HT1080 (cell line): ENCODE data around the gene ELMO1. TPM values are rescaled to one million over a fixed set of nuclear protein-coding genes. Genes with fewer than 3 reads are reported as not detected.

Experiments
- DNase-seq: peaks from one replicate; pipeline ENCODE4 v3.0.0-alpha.2; 2015; ENCODE audit warnings: low read depth
- total RNA-seq: library from RNA; depleted of rRNA; stranded (reverse); fragments of >200 nt; shearing (Covaris generic); gene quantifications from 2 replicates; pipeline ENCODE4 v1.2.3, GENCODE V29; 2014

The ELMO1 gene
- total RNA-seq, 1 experiment from 2014 or later = 12.3 TPM

DNA sequence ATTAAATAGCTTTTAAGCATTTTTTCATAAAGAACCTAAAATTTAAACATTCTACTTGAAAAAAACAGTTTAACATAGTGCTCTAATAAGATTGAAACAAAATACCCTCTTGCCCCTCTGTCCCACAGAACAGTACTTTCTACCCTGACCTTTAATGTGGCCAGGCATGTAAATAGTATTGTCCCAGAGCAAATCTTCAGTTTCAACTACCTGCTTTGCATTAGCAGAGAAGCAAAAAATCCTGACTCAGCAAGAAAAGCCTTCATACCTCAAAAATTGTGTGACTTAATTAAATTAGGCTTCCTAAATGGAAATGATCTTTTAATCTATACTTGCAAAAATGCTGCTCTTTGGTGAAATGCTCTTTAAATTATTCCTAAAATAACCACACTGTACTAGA is 487.0 kb downstream of the ELMO1 start:
- DNase-seq = no peak

DNA sequence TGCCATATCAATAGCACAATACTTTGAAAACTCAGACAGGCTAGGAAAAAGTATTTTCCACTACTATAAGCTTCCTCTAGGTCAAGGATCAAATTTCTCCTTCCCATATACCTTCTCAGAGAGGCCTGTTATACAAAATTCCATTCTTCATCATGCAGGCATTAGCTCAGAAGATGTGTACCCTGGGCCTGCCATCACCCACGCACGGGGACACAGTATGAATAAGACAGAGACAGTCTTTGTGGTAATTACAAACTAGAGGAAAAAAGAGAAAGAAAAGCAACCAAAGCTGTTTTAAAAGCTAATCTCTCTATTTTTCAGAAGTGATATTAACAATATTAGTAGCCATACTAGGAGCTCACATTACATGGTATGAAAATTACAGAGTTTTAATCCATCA is 487.6 kb downstream of the ELMO1 start:
- no peak for DNase-seq

DNA sequence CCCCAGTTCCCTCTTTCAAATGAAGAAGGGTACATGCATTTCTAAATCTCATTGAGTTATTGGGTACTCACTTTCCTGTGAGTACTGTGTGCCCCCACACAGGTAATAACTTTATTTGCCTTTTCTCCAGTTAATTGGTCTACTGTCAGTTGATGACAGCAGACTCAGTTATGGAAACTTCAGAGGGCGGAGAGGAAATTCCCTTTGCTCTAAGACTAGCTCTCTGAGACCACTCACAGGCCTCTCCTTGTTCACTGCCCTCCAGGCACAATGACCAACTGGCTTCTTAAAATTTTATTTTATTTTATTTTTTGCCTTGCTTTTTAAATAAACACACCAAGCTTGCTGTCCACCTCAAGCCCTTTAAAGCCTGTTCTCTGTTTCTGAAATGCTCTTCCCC is 488.6 kb downstream of the ELMO1 start:
- no peak for DNase-seq

DNA sequence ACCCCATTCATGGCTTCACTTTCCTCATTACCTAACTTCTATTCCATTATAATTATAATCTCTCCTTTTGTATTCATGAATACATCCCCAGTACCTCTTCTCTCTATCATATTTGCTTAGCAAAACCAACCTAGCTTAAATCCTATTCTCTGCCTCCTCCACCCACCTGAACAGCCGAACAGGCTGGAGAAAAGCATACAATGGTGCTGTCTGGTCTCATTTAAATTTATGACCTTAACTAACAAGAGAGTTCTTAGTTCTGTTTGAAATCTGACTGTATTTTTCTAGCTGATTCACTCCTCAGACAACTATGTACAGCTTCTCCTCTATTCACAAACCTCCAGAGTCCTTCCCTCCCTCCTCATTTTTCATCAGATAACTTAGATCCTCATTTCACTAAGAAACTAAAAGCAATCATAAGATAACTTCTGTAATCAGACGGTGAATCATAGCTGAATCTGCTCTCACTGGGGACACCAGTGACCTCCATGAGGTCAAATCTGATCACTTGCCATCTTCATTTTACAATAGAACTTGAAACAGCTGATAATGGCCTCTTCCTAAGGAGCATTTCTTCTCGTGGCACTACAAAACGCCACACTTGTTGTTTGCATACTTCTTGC is 490.4 kb downstream of the ELMO1 start:
- no peak for DNase-seq

DNA sequence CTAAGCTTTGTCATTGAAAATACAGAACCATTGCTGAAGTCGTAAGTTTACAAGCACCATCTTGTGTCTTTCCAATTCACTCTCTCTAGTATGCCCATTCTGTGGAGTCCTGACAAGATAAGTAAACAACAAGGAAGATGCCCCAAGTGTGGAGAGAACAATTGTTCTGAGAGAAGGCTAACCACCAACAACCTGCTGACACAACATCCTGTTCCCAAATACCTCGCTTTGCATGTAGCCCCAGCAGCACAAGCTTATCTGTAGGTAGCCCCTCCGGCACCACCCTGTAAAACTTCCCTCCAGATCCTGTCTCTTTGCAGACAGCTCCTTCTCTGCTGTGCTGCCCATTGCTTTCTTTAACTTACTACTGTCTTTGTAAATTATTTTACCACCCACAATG is 491.0 kb downstream of the ELMO1 start:
- DNase-seq = no peak

DNA sequence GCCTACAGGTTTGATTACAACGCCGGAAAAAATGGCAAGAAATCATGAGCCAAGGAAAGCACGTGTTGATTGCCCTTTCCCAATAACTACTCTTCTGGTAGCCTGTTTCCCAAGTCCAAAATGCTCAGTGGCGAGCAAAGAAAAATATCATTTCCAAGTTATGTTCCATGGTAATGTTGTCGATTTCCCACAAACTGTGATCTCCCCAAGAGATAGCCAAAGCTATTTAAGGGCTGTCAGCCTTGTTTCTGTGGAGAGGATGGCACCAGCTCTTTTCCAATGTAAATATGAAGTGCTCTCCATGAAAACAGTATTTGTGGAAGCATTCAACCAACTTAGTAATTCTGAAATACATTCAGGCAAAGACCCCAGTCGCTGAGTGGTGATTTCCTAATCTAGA is 491.9 kb downstream of the ELMO1 start:
- DNase-seq = no peak

DNA sequence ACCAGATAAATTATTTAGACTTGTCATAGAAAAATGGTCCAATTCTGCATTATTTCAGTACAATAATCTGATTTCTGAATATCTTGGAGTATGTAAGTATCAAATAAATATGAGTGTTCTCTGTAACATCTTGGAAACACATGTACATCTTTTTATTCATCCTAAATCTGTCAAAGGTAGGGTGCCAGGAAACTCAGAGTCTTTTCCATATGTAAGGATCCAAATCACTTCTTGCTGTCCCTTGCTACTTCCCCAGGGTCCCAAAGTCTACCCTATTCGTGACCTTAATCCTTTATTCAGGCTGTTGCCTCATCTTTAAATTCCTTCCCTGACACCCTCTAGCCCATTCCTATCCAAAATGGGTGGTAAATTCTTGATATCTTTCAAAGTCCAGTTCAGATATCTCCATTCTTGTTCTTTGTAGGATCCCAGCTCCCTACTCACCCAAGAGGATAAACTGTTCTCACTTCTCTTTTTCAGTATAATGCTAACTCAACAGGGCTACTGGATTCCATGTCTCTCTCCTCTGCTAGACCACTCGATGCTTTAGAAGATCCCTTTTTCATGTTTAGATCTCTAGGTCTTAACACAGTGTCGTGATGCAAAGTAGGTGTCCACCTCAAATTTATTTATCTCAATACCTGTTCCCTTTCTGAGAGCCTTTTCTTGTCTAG is 493.1 kb downstream of the ELMO1 start:
- no peak for DNase-seq

DNA sequence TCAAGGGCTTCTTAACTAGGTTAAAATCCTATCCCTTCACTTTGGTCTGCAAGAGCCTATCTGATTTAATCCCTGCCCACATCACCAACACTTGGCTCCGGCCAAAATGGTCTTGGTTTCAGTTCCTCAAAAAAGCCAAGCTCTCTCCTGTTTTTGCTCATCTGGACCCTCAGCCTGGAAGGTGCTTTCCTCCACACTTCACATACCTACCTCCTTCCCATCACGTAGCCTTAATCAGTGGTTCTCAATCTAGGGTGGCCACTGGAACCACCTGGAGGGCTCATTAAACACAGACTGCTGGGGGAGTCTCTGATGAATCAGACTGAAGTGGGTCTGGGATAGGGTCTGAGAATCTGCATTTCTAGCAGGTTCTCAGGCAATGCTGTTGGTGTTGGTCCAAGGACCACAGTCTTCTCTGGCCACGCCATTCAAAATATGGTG is 497.4 kb downstream of the ELMO1 start:
- DNase-seq = no peak

DNA sequence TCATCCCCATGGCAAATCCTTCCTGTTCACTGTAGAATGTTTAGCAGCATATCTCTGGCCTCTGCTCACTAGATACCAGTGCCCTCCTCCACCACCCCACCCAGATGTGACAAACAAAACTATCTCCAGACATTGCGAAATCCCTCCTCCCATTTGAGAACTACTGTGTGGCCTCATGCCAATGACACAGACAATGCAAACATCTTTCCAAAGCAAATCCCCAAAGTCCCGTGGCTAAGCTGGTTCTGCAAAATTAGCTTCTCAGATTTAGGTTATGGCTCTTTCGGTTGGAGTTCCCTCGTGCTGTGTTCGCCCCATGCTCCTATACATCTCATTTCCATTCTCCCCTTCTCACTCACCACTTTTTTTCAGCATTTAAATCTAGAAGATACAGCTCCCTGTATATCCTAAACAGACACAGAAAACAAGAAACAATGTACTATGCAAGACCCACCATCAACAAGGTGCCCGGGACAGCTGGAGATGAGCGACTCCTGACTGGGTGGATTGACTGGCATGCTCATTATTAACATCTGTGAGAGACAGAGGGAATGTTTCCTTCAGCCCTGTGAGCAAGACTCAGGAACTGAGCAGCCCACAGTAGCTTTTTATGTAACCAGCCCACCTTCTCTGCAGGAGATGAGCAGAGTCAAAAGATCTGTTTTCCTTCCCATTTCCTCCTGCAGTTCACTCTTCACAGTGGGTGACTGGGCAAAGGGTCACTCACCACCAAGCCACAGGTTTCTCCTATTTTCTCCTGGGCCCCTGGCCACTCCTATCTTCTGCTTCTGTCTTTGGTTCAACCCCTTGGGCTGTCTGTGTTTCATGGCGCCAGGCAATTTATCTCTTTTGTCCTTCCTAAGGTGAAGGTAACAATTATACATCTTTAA is 498.7 kb downstream of the ELMO1 start:
- DNase-seq = no peak

DNA sequence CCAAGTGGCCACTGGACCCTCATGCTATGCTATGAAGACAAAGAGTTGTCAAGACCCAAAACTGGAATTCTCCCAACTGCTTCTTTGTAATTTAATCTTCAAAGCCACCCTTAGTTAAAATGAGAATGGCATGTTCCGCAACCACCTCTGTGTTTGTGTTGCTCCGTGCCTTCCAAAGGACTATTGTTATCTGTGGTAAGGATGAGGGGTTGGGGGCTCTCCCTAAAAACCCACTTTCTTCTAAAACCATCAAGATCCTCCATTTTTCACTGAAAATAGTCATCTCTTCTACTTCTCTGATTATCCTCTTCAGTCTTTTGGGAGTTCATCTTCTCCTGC is 502.3 kb downstream of the ELMO1 start:
- DNase-seq = no peak

DNA sequence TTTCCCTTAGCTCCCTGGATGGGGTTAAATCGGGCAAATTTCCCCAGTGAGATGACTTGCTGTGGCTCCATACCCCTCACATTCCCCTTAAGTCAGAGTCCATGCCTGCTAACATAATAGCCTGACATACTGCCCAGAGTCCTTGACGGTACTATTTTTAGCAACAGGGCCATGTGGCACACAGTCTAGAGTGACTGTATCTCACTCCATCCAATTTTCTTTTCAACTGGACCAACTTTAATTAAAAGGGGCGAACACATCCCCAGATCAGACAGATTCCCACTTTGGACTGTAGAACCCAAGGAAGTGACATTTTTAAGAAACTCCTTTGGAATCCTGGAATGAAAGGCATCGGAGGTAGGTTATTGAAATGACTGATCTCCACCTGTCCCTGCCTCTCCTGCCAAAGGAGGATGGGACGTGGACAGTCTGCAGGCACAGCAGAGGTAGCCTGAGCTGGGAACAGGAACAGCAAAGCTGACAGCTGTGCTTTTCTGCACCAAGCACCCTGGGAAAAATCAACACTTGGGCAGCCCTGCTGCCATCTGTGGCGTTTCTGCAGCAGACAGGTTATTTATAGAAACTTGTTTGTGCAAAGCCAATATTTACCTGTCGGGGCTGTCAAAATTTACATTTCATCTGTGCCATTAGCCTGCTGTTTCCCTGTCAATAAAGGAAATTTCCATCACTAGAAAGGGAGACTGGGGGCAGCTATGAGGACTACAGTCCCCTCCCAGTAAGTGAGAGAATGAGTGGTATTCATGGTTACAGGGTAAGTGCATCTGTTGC is 502.9 kb downstream of the ELMO1 start:
- DNase-seq = no peak

DNA sequence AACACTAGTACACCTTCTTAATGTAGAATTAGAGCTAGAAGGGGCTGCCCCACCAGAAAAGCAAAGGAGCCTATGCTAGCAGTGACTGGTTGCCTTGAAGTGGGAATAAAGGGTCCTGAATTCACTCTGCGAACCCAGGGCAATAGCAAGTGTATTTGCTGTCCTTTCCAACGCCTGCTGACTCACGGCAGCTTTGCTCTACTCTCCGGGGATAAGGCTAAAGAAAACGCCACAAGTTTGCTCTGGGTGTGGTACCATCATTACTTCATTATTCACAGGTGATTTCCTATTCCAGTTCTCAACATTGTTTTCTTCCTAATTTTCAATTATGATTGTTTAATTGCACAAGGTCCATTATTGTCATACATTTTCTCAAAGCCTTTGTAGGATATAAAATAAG is 503.8 kb downstream of the ELMO1 start:
- no peak for DNase-seq

DNA sequence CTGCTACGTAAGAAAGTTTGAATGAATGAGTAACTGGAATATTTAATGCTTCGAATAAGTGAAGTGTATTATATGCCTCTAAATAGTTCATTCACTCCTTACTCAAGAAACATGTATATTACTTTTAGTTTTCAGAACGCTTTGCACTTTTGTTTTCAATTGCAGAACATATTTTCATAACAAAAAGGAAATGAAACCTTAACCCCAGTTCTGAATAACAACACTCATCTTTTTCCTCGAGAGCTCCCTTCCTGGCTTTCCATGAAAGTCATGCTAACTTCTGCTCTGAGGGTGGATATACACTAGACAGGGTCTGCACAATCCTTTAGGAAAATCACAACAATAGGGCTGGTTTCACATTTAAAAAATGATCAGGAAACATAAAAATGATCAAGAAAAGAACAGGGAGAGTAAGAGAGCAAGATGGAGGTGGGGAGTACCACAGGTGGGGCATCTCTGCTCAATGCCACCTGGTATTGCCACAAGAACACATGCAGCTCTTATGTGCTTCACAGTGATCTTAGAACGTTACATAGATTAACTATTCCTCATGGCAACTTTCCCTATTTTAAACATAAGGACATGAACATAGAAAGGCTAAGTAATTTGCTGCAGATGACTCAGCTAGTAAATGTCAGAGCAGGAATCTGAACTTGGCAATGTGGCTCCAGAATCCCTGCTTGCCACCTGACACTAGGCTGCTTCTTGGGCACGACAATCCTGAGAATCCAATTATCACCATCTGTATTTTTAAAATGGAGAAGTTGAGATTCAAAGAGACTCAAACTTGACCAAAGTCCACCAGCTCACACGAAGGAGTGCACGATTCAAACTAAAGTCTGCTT is 504.9 kb downstream of the ELMO1 start:
- DNase-seq = no peak

DNA sequence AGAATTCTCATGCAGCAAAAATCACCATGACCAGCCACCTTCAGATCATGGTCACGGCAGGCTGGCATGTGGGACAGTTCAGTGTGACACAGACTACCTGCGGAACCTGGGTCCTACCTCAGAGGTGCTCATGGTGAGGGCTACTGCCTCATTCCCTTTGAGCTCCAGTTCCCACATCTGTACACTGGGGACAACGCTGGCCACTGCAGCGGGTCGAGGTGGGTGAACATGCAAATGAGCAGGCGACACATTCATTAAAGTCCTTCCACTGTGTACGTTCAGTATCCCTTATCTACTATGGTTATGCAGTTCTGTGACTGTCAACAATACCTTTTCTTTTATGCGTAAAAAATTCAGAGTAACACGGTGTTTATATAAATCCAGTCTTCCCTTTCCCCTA is 505.7 kb downstream of the ELMO1 start:
- no peak for DNase-seq

DNA sequence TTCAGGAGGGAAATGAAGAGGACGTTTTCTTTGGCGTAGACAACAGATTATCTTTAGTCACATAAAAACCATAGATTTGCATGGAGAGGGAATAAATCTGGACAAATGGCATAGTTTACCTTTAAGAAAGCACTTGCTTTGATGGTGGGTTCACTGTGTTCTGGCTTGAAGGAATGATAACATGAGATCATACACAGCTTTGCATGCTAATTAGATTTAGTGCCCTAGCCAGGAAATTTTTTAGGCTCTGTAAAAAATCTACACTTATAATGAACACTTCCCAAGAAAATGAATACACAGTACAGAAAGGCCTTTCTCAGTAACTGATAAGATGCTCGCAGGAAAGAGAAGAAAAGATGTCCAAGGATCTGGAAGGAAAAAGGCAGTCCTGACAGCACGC is 506.1 kb downstream of the ELMO1 start:
- no peak for DNase-seq

DNA sequence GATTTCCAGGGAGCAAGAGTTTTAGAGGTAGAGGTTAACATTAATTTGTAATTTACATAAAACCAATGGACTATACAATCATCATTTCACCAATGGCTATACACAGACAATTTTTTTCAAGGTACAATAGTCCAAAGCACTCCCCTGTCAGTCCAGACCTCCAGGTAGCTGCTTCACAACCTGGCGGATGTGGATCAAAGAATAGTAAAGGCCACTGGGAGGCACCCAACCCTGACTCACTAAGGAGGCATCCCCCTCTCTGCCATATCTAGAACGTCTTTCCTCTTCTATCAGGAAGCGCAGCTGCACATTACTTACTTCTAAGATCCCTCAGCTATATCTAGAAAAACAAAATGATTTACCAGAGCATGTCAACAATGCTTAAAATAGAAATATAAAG is 506.6 kb downstream of the ELMO1 start:
- no peak for DNase-seq

DNA sequence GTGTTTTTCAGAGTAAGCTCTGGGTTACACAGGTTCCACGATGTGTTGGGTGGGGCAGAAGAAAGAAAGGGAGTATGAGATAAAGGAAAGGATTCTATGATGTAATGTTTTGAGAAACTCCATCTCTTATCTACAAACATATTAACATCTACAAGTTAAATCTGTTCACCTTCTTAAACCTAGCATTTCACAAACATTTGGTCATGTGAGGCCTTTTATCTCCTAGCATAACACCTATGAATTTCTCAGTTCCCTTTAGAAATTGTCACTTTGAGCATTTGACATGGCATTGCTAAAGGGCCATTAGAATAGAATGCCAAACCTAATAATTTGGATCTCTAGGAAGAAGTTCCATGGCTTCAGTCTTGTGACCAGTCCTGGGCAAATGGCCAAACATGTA is 507.3 kb downstream of the ELMO1 start:
- no peak for DNase-seq

DNA sequence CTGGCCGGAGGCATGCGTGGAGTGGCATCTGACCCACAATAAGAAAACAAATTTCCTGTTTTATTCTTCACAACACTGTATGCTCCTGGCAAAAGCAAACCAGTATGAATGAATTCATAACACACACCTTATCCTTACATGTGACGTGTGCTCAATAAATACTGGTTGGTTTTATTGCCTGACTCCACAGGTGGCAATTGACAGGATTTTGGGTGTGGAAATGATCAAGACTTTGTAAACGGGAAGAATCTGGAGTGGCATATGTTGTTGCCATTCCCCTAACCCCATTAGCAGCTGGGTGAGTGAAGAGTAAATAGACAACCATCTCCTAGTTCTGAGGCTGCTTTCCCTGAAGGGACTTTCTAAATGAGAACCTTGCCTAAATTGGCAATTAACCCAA is 508.8 kb downstream of the ELMO1 start:
- DNase-seq = no peak

DNA sequence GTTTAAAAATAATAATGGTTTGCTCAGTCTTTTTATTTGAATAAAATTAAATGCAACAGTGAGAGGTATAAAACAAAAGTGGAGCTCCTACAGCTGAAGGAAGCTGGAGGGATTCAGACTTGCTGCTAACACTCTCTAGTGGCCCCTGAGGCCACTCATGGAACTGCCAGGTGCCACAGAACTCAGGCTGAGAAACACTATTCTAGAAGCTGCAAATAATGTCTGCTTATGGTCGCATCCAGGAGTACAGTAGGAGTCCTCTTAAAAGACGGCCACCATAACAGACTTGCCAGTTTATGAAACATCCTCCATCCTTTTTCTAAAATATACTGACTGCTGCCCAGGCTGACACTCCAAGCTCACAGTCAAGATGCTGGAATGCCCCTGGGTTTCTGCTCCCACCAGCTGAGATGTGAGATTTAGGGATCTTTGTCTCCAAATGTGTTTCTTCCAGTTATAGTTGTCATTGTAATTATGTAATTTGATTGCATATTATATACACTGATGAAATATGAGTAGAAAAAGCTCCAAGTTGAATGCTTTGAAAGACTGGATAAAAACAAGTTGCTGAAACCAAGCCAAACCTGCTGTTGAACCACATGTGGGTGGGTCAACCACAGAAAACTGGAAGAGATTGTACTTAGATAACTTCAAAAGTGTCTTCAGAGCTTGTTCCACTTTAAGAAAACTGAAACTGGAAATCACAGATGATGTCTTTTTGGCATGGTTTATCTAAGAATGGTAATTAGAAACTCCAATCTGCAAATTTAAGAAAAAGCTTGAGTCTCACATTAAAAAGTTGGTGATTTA is 510.7 kb downstream of the ELMO1 start:
- DNase-seq = no peak

DNA sequence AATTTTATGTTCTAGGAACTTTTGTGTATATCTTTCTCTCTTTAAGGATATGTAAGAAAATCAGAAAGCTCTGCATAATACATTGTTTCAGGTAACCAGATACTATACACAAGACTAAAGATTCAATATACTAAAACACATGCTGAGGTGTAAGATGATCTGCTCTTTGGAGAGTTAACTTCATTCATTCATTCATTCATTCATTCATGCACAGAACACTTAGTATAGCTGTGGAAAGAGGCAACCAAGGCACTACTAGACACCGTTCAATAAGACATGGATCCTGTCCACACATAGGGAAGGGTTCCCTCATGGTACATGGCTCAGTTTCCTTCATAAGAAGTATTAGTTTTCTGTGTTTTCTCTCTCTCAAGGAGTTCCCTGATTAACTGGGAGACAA is 516.8 kb downstream of the ELMO1 start:
- no peak for DNase-seq
